GM23338 (cell line): ENCODE data around the gene BLTP3B.

Source experiments
- CREB1 ChIP-seq: fragments of 250-450 bp; sonication (Bioruptor Pico); IDR thresholded peaks from 2 replicates; pipeline ENCODE4 v1.5.0; 2020; ENCODE audit warnings: low read depth, mild to moderate bottlenecking, moderate library complexity
- EZH2 ChIP-seq: fragments of 200-600 bp; sonication (generic); IDR thresholded peaks from one replicate; pipeline ENCODE4 v1.8.0; 2017; ENCODE audit warnings: antibody characterized with exemption, mild to moderate bottlenecking, low read depth; ENCODE audit not compliant: unreplicated experiment
- EZH2phosphoT487 ChIP-seq: fragments of 200-600 bp; sonication (generic); IDR thresholded peaks from one replicate; pipeline ENCODE4 v1.8.1; 2018; ENCODE audit warnings: antibody characterized with exemption; ENCODE audit not compliant: unreplicated experiment
- JUNB ChIP-seq: IDR thresholded peaks from one replicate; pipeline ENCODE4 v1.6.1; 2016; ENCODE audit warnings: antibody characterized with exemption; ENCODE audit not compliant: unreplicated experiment
- POLR2AphosphoS5 ChIP-seq: IDR thresholded peaks from 2 replicates; pipeline ENCODE4 v1.6.1; 2016; ENCODE audit warnings: antibody characterized with exemption, low read depth
- ZNF331 ChIP-seq: fragments of 250-450 bp; sonication (Bioruptor Pico); IDR thresholded peaks from 2 replicates; pipeline ENCODE4 v1.5.0; 2020; ENCODE audit warnings: low read depth, mild to moderate bottlenecking, moderate library complexity
- ZNF462 ChIP-seq: fragments of 250-450 bp; sonication (Bioruptor Pico); IDR thresholded peaks from 2 replicates; pipeline ENCODE4 v1.5.0; 2020; ENCODE audit warnings: mild to moderate bottlenecking, moderate library complexity
- TF ChIP-seq, protein P1 (sequence below), 2 experiments: fragments of 200-600 bp in 1 of 2; sonication (generic) in 1 of 2; conservative IDR thresholded peaks; 2 replicates each; pipeline versions ENCODE4 v1.5.1 to v1.6.1; 2016 to 2017; ENCODE audit warnings: antibody characterized with exemption in 2 of 2, low read depth in 2 of 2, mild to moderate bottlenecking in 2 of 2, moderate library complexity in 1 of 2
- TF ChIP-seq, protein P2 (sequence below): IDR thresholded peaks from one replicate; pipeline ENCODE4 v1.6.1; 2018; ENCODE audit warnings: antibody characterized with exemption; ENCODE audit not compliant: unreplicated experiment
- TF ChIP-seq, protein P3 (sequence below): IDR thresholded peaks from 2 replicates; pipeline ENCODE4 v1.6.1; 2016; ENCODE audit warnings: antibody characterized with exemption

DNA sequence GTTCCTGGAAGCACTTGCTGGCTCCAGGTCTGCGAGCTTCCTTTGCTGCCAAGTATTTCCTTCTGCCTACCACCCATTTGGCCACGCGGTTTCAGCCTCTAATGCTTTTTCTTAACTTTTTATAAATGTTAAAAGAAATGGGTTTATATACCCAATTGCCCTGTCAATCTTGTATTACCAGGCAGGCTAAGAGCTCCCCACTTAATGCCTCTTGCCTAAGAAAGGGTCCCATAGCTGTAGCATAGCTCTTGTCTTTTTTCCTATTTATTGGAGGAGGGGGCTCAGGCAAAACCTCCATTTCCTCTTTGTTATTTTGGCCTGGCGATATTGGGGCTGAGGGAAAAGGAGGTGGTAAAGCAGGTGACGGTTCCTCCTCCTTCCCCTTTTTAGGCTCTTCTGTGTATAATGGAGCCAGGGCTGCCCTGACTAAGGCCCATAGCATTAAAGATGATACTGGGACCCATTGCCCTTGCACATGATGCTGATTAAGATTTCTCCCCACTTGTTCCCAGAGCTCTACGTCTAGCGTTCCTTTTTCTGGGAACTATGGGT, 21.6 kb upstream of the BLTP3B start:
- TF ChIP-seq, protein P1, sequence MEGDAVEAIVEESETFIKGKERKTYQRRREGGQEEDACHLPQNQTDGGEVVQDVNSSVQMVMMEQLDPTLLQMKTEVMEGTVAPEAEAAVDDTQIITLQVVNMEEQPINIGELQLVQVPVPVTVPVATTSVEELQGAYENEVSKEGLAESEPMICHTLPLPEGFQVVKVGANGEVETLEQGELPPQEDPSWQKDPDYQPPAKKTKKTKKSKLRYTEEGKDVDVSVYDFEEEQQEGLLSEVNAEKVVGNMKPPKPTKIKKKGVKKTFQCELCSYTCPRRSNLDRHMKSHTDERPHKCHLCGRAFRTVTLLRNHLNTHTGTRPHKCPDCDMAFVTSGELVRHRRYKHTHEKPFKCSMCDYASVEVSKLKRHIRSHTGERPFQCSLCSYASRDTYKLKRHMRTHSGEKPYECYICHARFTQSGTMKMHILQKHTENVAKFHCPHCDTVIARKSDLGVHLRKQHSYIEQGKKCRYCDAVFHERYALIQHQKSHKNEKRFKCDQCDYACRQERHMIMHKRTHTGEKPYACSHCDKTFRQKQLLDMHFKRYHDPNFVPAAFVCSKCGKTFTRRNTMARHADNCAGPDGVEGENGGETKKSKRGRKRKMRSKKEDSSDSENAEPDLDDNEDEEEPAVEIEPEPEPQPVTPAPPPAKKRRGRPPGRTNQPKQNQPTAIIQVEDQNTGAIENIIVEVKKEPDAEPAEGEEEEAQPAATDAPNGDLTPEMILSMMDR (conservative IDR thresholded peaks at IDR 0.05; ENCODE audit: low read depth in 2 of 2), result no peak
- TF ChIP-seq, protein P2, sequence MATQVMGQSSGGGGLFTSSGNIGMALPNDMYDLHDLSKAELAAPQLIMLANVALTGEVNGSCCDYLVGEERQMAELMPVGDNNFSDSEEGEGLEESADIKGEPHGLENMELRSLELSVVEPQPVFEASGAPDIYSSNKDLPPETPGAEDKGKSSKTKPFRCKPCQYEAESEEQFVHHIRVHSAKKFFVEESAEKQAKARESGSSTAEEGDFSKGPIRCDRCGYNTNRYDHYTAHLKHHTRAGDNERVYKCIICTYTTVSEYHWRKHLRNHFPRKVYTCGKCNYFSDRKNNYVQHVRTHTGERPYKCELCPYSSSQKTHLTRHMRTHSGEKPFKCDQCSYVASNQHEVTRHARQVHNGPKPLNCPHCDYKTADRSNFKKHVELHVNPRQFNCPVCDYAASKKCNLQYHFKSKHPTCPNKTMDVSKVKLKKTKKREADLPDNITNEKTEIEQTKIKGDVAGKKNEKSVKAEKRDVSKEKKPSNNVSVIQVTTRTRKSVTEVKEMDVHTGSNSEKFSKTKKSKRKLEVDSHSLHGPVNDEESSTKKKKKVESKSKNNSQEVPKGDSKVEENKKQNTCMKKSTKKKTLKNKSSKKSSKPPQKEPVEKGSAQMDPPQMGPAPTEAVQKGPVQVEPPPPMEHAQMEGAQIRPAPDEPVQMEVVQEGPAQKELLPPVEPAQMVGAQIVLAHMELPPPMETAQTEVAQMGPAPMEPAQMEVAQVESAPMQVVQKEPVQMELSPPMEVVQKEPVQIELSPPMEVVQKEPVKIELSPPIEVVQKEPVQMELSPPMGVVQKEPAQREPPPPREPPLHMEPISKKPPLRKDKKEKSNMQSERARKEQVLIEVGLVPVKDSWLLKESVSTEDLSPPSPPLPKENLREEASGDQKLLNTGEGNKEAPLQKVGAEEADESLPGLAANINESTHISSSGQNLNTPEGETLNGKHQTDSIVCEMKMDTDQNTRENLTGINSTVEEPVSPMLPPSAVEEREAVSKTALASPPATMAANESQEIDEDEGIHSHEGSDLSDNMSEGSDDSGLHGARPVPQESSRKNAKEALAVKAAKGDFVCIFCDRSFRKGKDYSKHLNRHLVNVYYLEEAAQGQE, result no peak
- TF ChIP-seq, protein P3, sequence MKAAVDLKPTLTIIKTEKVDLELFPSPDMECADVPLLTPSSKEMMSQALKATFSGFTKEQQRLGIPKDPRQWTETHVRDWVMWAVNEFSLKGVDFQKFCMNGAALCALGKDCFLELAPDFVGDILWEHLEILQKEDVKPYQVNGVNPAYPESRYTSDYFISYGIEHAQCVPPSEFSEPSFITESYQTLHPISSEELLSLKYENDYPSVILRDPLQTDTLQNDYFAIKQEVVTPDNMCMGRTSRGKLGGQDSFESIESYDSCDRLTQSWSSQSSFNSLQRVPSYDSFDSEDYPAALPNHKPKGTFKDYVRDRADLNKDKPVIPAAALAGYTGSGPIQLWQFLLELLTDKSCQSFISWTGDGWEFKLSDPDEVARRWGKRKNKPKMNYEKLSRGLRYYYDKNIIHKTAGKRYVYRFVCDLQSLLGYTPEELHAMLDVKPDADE, result no peak
- TF ChIP-seq POLR2AphosphoS5 (no peak), JUNB (no peak), EZH2 (no peak), ZNF331 (CRISPR knock-in tag) (no peak), EZH2phosphoT487 (no peak), ZNF462 (CRISPR knock-in tag) (no peak), CREB1 (CRISPR knock-in tag) (no peak)
